ENCODE measurements around the gene SGSM1.

SGSM1 gene

DNA sequence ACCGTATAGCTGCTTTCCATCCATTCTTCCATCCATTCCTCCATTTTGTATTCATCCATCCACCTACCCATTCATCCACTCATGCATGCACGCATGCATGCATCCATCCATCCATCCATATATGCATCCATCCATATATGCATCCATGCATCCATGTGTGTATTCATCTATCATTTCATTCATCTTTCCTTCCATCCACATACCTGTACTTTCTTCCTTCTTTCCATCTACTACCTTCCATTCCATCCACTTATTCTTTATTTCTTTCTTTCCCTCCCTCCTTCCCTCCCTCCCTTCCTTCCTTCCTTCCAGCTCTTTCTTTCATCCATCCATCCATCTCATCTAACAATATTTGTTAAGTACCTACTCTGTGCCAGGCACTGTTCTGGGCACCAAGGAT is 166.4 kb downstream of the SGSM1 start:
- TF ChIP-seq, protein P1, sequence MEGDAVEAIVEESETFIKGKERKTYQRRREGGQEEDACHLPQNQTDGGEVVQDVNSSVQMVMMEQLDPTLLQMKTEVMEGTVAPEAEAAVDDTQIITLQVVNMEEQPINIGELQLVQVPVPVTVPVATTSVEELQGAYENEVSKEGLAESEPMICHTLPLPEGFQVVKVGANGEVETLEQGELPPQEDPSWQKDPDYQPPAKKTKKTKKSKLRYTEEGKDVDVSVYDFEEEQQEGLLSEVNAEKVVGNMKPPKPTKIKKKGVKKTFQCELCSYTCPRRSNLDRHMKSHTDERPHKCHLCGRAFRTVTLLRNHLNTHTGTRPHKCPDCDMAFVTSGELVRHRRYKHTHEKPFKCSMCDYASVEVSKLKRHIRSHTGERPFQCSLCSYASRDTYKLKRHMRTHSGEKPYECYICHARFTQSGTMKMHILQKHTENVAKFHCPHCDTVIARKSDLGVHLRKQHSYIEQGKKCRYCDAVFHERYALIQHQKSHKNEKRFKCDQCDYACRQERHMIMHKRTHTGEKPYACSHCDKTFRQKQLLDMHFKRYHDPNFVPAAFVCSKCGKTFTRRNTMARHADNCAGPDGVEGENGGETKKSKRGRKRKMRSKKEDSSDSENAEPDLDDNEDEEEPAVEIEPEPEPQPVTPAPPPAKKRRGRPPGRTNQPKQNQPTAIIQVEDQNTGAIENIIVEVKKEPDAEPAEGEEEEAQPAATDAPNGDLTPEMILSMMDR (conservative IDR thresholded peaks at IDR 0.05; ENCODE audit: low read length): no peak
- no peak for DNase-seq (ENCODE audit: low read depth)
- no peak overlapping the region for H3K4me3 ChIP-seq (ENCODE audit: low read length)

GRCh38 chr22:24973872-24974271 is 167.9 kb downstream of the SGSM1 start:
- TF ChIP-seq, protein P1 (conservative IDR thresholded peaks at IDR 0.05; ENCODE audit: low read length): no peak
- no peak for DNase-seq (ENCODE audit: low read depth)
- no peak overlapping the region for H3K4me3 ChIP-seq (ENCODE audit: low read length)

DNA sequence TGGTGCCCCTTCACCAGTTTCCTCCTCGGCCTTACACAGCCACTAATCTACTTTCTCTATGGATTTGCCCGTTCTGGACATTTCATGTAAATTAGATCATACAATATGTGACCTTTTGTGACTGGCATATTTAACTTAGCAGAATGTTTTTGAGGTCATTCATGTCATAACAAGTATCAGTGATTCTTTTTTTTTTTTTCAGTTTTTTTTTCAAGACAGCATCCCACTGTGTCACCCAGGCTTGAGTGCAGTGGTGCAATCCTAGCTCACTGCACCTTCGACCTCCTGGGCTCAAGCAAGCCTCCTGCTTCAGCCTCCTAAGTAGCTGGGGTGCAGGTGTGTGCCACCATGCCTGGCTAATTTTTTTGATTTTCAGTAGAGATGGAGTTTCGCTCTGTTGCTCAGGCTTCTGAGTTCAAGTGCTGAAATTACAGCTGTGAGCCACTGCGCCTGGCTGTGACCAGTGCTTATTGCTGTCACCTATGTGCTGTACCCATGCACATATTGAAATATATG is 169.2 kb downstream of the SGSM1 start:
- TF ChIP-seq, protein P1 (conservative IDR thresholded peaks at IDR 0.05; ENCODE audit: low read length): no peak
- H3K4me3 ChIP-seq (ENCODE audit: low read length): no peak overlapping the region

GRCh38 chr22:24975813-24976341 is 169.9 kb downstream of the SGSM1 start:
- no peak for DNase-seq (ENCODE audit: low read depth)
- TF ChIP-seq, protein P1 (conservative IDR thresholded peaks at IDR 0.05; ENCODE audit: low read length): no peak
- H3K4me3 ChIP-seq (ENCODE audit: low read length): no peak overlapping the region

More for the DNA sequence above, 169.2 kb downstream of the SGSM1 start:
- no peak for DNase-seq (ENCODE audit: low read depth)

GRCh38 chr22:24976442-24977218 is 170.6 kb downstream of the SGSM1 start:
- TF ChIP-seq, protein P1 (conservative IDR thresholded peaks at IDR 0.05; ENCODE audit: low read length): no peak

More at GRCh38 chr22:24976442-24977218, 170.6 kb downstream of the SGSM1 start:
- DNase-seq (ENCODE audit: low read depth): no peak
- no peak overlapping the region for H3K4me3 ChIP-seq (ENCODE audit: low read length)
